DND-41 (cell line): ENCODE measurements around the gene KLHDC8A.

ENCODE experiments used
- ATAC-seq: fragments of 200-7000 bp; cut with Tn5 transposase; 3 replicates; pipeline ENCODE4 v1.9.1; 2021; ENCODE audit warnings: low read depth; ENCODE audit not compliant: insufficient read depth
- DNase-seq: peaks from one replicate; pipeline ENCODE4 v3.0.0-alpha.2; 2020
- H2AFZ ChIP-seq: 2 replicates; pipeline ENCODE4 v1.6.0; 2012; ENCODE audit warnings: low read depth, low read length
- H3K27ac ChIP-seq: 2 replicates; pipeline ENCODE4 v1.5.1; 2012; ENCODE audit warnings: low read length, inconsistent platforms
- H3K27me3 ChIP-seq: fragments of 200-600 bp; sonication (generic); 2 replicates; pipeline ENCODE4 v1.6.0; 2012; ENCODE audit warnings: low read length, mild to moderate bottlenecking, inconsistent platforms; ENCODE audit not compliant: insufficient read depth, poor library complexity
- H3K36me3 ChIP-seq: 2 replicates; pipeline ENCODE4 v1.5.1; 2012; ENCODE audit warnings: low read length, inconsistent platforms; ENCODE audit not compliant: insufficient read depth
- H3K4me1 ChIP-seq: 2 replicates; pipeline ENCODE4 v1.5.1; 2012; ENCODE audit warnings: mild to moderate bottlenecking, low read length; ENCODE audit not compliant: insufficient read depth
- H3K4me2 ChIP-seq: 2 replicates; pipeline ENCODE4 v1.6.0; 2012; ENCODE audit warnings: mild to moderate bottlenecking, moderate library complexity, low read length, inconsistent platforms; ENCODE audit not compliant: insufficient read depth
- H3K4me3 ChIP-seq, 2 experiments: fragments of 200-600 bp in 1 of 2; shearing (Covaris generic) in 1 of 2; 2 replicates each; pipeline ENCODE4 v1.5.1; 2012 to 2016; ENCODE audit warnings: inconsistent platforms in 2 of 2, low read length in 2 of 2, mild to moderate bottlenecking in 2 of 2, low read depth in 1 of 2, moderate library complexity in 1 of 2
- H3K79me2 ChIP-seq: 2 replicates; pipeline ENCODE4 v1.6.0; 2012; ENCODE audit warnings: low read length, inconsistent platforms; ENCODE audit not compliant: insufficient read depth
- H3K9ac ChIP-seq: 2 replicates; pipeline ENCODE4 v1.6.0; 2012; ENCODE audit warnings: low read depth, mild to moderate bottlenecking, inconsistent platforms, low read length, moderate library complexity
- H3K9me3 ChIP-seq: 2 replicates; pipeline ENCODE4 v1.5.1; 2012; ENCODE audit warnings: low read length, moderate library complexity, mild to moderate bottlenecking, inconsistent platforms; ENCODE audit not compliant: insufficient read depth, severe bottlenecking
- H4K20me1 ChIP-seq: 2 replicates; pipeline ENCODE4 v1.6.0; 2012; ENCODE audit warnings: low read length; ENCODE audit not compliant: insufficient read depth
- EZH2 ChIP-seq: IDR thresholded peaks from 3 replicates; pipeline ENCODE4 v1.6.1; 2012; ENCODE audit warnings: borderline replicate concordance, low read depth, mild to moderate bottlenecking, moderate library complexity, low read length, inconsistent platforms; ENCODE audit not compliant: severe bottlenecking
- TF ChIP-seq, protein P1 (sequence below): IDR thresholded peaks from 2 replicates; pipeline ENCODE4 v1.5.1; 2012; ENCODE audit warnings: borderline replicate concordance, low read length, moderate library complexity, mild to moderate bottlenecking; ENCODE audit not compliant: poor library complexity, severe bottlenecking; ENCODE audit errors: extremely low read depth

The KLHDC8A gene

GRCh38 chr1:205328476-205328875 lies 28.2 kb downstream of the KLHDC8A start:
- ATAC-seq (no peak), DNase-seq (no peak)
- Histone ChIP-seq H3K4me3 (no peak overlapping the region), H3K36me3 (no peaks in the 10 kb centered on the region), H3K79me2 (no peaks in the 10 kb centered on the region), H3K9me3 (no peaks in the 10 kb centered on the region), H3K27me3 (peaks cover 51% of the 10 kb centered on the region), H3K4me2 (no peak overlapping the region), H3K9ac (no peak overlapping the region), H3K27ac (no peak overlapping the region), H3K4me1 (no peaks in the 10 kb centered on the region), H4K20me1 (peaks cover 20% of the 10 kb centered on the region), H2AFZ (no peak overlapping the region)
- TF ChIP-seq, protein P1, sequence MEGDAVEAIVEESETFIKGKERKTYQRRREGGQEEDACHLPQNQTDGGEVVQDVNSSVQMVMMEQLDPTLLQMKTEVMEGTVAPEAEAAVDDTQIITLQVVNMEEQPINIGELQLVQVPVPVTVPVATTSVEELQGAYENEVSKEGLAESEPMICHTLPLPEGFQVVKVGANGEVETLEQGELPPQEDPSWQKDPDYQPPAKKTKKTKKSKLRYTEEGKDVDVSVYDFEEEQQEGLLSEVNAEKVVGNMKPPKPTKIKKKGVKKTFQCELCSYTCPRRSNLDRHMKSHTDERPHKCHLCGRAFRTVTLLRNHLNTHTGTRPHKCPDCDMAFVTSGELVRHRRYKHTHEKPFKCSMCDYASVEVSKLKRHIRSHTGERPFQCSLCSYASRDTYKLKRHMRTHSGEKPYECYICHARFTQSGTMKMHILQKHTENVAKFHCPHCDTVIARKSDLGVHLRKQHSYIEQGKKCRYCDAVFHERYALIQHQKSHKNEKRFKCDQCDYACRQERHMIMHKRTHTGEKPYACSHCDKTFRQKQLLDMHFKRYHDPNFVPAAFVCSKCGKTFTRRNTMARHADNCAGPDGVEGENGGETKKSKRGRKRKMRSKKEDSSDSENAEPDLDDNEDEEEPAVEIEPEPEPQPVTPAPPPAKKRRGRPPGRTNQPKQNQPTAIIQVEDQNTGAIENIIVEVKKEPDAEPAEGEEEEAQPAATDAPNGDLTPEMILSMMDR: no peak
- no peak for TF ChIP-seq EZH2

DNA sequence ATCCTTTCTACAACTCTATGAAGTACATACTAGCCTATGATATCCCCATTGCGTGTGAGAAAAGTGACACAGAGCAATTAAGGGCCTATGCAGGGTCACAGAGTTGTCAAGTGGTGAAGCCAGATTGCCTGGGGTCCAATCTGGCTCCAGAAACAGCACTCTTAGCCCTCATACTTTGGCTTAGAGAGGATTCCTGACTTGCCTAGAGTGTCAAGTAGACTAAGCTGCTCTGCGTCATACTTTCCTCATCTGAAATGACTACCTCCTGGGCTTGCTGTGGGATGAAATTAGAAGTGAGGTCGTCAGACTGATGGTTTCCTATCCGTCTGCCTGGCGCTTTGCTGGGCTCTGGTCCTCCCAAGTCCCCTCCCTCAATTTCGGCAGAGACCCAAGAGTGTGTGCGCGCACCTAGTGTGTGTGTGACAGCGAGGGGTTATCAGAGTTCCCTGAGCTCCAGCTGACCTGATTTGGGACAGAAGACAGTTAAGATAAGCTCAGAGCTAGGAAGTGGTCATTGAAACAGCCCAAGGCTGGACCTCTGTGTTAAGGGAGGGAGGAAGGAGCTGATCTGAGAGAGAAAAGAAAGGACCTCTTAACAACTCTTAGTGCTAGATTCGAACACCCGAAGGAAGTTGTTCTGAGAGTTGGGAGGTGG lies 29.8 kb downstream of the KLHDC8A start:
- H3K36me3 ChIP-seq: no peaks in the 10 kb centered on the region
- H2AFZ ChIP-seq: no peak overlapping the region
- DNase-seq (no peak), ATAC-seq (no peak)
- no peak overlapping the region for H3K4me2 ChIP-seq
- no peaks in the 10 kb centered on the region for H3K79me2 ChIP-seq
- H3K4me3 ChIP-seq: no peak overlapping the region
- TF ChIP-seq EZH2: no peak
- TF ChIP-seq, protein P1: no peak
- H3K27me3 ChIP-seq: peaks cover 42% of the 10 kb centered on the region
- no peak overlapping the region for H3K27ac ChIP-seq
- H4K20me1 ChIP-seq: peaks cover 20% of the 10 kb centered on the region
- H3K9me3 ChIP-seq: no peaks in the 10 kb centered on the region
- no peak overlapping the region for H3K9ac ChIP-seq
- no peaks in the 10 kb centered on the region for H3K4me1 ChIP-seq

DNA sequence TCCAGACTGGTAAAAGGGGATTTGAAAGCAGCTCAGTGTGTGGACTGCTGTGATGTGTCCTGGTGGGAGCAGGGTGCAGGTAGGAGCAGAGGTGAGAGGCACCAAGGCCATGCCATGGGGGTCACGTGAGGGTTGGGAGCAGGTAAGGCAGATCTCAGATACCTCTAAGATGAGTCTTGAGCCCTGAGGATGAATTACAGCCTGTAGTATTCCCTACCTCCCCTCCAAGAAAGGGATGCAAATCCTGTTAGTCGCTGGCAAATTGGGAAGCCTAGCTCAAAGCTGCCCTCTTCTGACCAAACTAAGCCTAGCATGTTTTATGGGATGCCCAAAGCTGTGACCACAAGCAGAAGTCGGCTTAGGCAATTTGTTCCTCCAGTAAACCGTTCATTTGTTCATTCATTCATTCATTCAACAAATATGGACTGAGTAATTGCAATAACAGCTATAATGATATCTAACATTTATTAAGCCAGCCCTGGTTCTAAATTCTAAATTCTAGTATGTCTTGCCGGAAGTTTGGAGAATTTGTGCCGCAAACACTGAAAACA lies 31.3 kb downstream of the KLHDC8A start:
- TF ChIP-seq, protein P1: peak; percentile 85
- no peak for TF ChIP-seq EZH2
- Histone ChIP-seq H3K4me1 (no peaks in the 10 kb centered on the region), H3K4me2 (no peak overlapping the region), H3K27me3 (peaks cover 28% of the 10 kb centered on the region), H2AFZ (no peak overlapping the region), H4K20me1 (peaks cover 16% of the 10 kb centered on the region), H3K79me2 (no peaks in the 10 kb centered on the region), H3K4me3 (no peak overlapping the region), H3K9ac (no peak overlapping the region), H3K36me3 (no peaks in the 10 kb centered on the region), H3K9me3 (no peaks in the 10 kb centered on the region), H3K27ac (no peak overlapping the region)
- ATAC-seq (peak; percentile 66), DNase-seq (peak; percentile 55)
